Neural progenitor cell (in vitro differentiated cells): ENCODE results near the gene ZNF771.

Experiments used
- EZH2 ChIP-seq: fragments of 200-600 bp; sonication (generic); IDR thresholded peaks from 2 replicates; pipeline ENCODE4 v1.6.1; 2017; ENCODE audit warnings: antibody characterized with exemption, mild to moderate bottlenecking, moderate library complexity
- EZH2phosphoT487 ChIP-seq: fragments of 200-600 bp; sonication (generic); IDR thresholded peaks from 2 replicates; pipeline ENCODE4 v1.6.1; 2017; ENCODE audit warnings: antibody characterized with exemption
- TF ChIP-seq, protein P1 (sequence below): fragments of 200-600 bp; sonication (generic); IDR thresholded peaks from 2 replicates; pipeline ENCODE4 v1.5.1; 2017; ENCODE audit warnings: antibody characterized with exemption, mild to moderate bottlenecking

DNA sequence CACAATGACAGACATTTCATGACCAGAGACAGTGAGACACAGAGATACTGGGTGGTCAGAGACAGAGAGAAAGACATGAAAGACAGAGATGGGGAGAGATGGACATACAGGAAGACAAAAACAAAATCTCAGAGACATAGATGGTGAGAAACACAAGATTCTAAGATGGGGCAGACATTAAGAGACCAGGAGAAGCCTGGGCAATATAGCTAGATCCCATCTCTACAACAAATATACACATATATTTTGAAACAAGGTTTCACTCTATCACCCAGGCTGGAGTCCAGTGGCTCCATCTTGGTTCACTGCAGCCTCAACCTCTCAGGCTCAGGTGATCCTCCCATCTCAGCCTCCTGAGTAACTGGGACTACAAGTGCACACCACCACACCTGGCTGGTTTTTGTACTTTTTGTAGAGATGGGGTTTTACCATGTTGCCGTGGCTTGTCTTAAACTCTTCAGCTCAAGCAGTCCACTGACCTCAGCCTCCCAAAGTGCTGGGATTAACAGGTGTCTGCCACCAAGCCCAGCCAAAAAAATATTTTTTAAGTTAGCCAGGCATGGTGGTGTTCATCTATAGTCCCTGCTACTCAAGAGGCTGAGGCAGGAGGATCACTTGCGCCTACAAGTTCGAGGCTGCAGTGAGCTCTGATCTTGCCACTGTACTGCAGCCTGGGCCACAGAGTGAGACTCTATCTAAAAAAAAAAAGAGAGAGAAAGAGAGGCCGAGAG is 27.2 kb upstream of the ZNF771 start:
- TF ChIP-seq, protein P1, sequence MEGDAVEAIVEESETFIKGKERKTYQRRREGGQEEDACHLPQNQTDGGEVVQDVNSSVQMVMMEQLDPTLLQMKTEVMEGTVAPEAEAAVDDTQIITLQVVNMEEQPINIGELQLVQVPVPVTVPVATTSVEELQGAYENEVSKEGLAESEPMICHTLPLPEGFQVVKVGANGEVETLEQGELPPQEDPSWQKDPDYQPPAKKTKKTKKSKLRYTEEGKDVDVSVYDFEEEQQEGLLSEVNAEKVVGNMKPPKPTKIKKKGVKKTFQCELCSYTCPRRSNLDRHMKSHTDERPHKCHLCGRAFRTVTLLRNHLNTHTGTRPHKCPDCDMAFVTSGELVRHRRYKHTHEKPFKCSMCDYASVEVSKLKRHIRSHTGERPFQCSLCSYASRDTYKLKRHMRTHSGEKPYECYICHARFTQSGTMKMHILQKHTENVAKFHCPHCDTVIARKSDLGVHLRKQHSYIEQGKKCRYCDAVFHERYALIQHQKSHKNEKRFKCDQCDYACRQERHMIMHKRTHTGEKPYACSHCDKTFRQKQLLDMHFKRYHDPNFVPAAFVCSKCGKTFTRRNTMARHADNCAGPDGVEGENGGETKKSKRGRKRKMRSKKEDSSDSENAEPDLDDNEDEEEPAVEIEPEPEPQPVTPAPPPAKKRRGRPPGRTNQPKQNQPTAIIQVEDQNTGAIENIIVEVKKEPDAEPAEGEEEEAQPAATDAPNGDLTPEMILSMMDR, result no peak
- TF ChIP-seq EZH2, result no peak
- no peak for TF ChIP-seq EZH2phosphoT487
